A204.1 (cell line): Measurements from ENCODE around the gene TMEM87A.
"Not testable (repeated sequence)": the region's sequence is repeated elsewhere in the genome, so short reads cannot be mapped to it uniquely, and the experiment has no call there.

Experiments used
- FAIRE-seq: peaks from 2 replicates; lab custom pipeline; 2012; peaks lifted over from hg19 to GRCh38; lab: Jason Lieb, UNC

TMEM87A gene

GRCh38 chr15:42272939-42273899 is at the start of gene TMEM87A, which contains the start of gene GANC:
Gene TMEM87A (minus strand): TSS chr15:42273433. CDS start chr15:42273398, 35 bp downstream.
Gene GANC (plus strand): TSS chr15:42273201. CDS start chr15:42274482, 1,281 bp downstream.
- peak; percentile 96 for FAIRE-seq

GRCh38 chr15:42319206-42319605 is 46.0 kb upstream of the TMEM87A start:
- FAIRE-seq, result no peak

- not testable (repeated sequence) for FAIRE-seq
These were observed 43.1 kb upstream of the TMEM87A start for GRCh38 chr15:42316282-42316805.

GRCh38 chr15:42315521-42315920 is 42.3 kb upstream of the TMEM87A start:
- FAIRE-seq, result no peak

GRCh38 chr15:42314818-42315217 is 41.6 kb upstream of the TMEM87A start:
- no peak for FAIRE-seq

GRCh38 chr15:42313463-42313862 is 40.2 kb upstream of the TMEM87A start:
- FAIRE-seq, result no peak

GRCh38 chr15:42306681-42307080 is 33.4 kb upstream of the TMEM87A start:
- FAIRE-seq, result no peak

GRCh38 chr15:42301004-42301403 is 27.8 kb upstream of the TMEM87A start:
- FAIRE-seq, result not testable (repeated sequence)

GRCh38 chr15:42289166-42289565 is 15.9 kb upstream of the TMEM87A start:
- FAIRE-seq, result no peak

- FAIRE-seq, result no peak
These were observed 14.7 kb upstream of the TMEM87A start for GRCh38 chr15:42287931-42288330.

GRCh38 chr15:42286445-42287029 is 13.3 kb upstream of the TMEM87A start:
- FAIRE-seq, result no peak

GRCh38 chr15:42285034-42285433 is 11.8 kb upstream of the TMEM87A start:
- no peak for FAIRE-seq

- no peak for FAIRE-seq
These were observed 11.3 kb upstream of the TMEM87A start for GRCh38 chr15:42284551-42284950.

- FAIRE-seq, result no peak
These were observed 10.4 kb upstream of the TMEM87A start for GRCh38 chr15:42283671-42284070.

GRCh38 chr15:42282926-42283325 is 9.7 kb upstream of the TMEM87A start:
- FAIRE-seq, result no peak

GRCh38 chr15:42282344-42282743 is 9.1 kb upstream of the TMEM87A start:
- FAIRE-seq, result no peak

- no peak for FAIRE-seq
These were observed 6.0 kb upstream of the TMEM87A start for GRCh38 chr15:42279234-42279723.

- no peak for FAIRE-seq
These were observed 3.5 kb upstream of the TMEM87A start for GRCh38 chr15:42276762-42277161.

GRCh38 chr15:42275780-42276391 is 2.7 kb upstream of the TMEM87A start:
- no peak for FAIRE-seq

GRCh38 chr15:42274702-42274989 is 1.4 kb upstream of the TMEM87A start:
- no peak for FAIRE-seq

GRCh38 chr15:42273900-42274701 is 868 bp upstream of the TMEM87A start:
- no peak for FAIRE-seq

- no peak for FAIRE-seq
These were observed 2.2 kb downstream of the TMEM87A start for GRCh38 chr15:42270996-42271395.
